CD4-positive, alpha-beta T cell treated with Interleukin-4 for 1 hour (primary cell): ENCODE results near the gene TNPO3.
"Not testable (repeated sequence)": the region's sequence is repeated elsewhere in the genome, so short reads cannot be mapped to it uniquely, and the experiment has no call there.

Experiments used
- DNase-seq, 2 donors: peaks; one replicate each; pipeline ENCODE4 v3.0.0-alpha.2; 2020 to 2022

The TNPO3 gene

DNA sequence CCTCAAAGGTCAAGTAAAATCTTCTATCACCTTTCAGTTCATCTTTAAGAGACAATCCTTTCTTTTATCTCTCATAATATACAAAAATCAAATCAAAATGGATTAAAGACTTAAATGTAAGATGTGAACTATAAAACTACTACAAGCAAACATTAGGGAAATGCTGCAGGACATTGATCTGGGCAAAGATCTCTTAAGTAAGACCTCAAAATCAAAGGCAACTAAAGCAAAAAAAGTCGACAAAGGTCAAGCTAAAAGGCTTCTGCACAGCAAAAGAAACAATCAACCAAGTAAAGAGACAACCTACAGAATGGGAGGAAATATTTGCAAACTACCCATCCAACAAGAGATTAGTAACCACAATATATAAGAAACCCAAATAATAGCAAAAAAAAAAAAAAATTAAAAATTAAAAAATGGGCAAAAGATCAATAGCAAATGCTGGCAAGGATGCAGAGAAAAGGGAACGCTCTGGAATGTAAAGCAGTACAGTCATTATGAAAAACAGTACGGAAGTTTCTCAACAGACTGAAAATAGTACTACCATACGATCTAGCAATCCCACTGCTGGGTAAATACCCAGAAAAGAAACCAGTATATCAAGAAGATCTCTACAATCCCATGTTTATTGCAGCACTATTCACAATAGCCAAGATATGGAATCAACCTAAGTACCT, 41.7 kb downstream of the TNPO3 start:
- no peak for DNase-seq

DNA sequence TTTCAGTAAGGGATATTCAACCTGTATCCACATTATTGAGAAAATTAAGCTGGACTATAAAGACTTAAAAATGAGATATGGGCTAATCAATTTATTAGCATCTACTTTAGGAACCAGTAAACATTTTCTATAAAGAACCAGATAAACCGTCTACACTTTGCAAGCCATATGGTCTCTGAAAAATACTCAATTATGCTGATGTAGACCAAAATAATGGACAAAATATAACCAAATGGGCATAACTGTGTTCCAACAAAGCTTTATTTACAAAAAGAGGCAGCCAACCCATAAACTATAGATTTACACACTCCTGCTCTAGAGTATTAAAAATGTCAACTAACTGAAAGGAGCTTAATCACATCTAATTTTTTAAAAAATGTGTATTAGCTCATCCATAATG, 42.3 kb downstream of the TNPO3 start:
- DNase-seq = no peak

DNA sequence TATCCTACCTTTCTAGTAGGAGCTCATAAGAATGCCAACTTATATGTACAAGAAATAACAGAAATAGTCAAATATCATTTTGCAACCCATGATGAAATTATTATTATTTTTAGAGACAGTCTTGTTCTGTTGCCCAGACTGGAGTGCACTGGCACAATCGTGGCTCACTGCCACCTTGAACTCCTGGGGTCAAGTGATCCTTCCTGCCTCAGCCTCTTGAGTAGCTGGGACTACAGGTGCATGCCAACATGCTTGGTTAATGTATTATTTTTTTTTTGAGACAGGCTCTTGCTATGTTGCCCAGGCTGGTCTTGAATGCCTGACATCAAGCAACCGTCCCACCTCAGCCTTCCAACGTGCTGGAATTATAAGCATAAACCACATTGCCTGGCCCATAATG, 44.8 kb downstream of the TNPO3 start:
- no peak for DNase-seq

DNA sequence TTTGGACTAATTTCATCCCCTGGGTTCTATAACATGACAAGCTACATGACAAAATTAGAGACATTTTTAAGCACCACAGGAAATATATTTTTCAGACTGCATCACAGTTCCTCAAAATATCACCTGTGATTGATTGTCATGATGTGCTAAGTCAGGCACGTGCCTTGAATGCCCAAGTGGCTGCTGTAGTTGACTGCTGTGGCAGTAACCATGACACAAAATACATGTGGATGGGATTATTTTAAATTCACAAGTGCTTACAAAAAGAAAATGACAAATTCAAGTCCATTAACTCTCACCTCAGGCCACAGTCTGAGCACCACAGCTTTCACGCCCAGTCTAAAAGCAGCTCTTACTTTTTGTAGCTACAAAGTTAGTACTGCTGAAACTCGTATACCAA, 45.5 kb downstream of the TNPO3 start:
- DNase-seq = peak in 1 of 2 donors; percentile 34

DNA sequence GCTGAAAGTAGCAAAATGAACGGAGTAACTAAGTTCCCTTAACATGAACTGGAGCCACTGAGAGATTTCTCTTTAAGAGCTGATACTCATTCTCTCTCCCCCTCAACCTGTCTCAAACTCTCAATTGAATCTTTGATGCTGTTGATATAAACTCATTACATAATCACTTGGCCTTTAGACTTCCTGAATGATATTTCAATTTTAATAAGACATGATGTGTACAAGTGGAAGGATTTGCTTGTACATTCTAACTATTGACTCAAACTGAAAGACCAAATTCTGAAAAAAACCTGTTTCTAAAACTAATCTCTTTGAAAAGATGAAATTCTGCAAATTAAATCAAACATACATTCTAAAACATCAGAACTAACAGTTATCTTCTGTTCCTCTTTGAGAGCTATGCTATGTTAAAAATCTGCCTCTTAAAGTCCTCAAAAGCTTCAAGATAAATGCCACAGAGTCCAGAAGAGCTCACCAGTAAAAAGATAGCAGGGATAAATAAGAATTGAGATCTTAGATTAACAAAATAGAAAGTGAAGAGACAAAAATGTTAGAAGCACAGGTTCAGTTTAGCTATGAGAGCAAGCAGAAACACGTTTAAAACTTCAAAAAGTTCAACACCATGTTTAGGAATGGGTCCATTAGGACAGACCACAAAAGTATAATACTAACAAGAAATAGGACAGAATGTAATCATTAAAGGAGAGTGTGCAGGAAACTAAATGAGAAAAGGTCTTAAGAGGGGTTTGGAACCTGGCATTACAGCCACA, 46.1 kb downstream of the TNPO3 start:
- no peak for DNase-seq

DNA sequence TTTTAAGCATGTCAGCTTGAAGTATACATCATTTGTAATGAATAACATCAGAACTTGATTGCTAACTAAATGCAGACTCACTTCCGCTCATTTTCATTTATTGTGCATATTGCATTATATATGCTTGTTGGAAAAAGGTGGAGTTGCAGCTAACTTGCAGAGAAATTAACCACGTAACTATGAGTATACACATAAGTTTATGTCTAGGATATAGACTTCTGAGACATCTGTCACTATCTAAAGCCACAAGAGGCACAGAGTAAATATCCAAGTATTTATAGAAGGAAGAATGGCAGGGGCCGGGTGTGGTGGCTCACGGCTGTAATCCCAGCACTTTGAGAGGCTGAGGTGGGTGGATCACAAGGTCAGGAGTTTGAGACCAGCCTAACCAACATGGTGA, 47.3 kb downstream of the TNPO3 start:
- no peak for DNase-seq

DNA sequence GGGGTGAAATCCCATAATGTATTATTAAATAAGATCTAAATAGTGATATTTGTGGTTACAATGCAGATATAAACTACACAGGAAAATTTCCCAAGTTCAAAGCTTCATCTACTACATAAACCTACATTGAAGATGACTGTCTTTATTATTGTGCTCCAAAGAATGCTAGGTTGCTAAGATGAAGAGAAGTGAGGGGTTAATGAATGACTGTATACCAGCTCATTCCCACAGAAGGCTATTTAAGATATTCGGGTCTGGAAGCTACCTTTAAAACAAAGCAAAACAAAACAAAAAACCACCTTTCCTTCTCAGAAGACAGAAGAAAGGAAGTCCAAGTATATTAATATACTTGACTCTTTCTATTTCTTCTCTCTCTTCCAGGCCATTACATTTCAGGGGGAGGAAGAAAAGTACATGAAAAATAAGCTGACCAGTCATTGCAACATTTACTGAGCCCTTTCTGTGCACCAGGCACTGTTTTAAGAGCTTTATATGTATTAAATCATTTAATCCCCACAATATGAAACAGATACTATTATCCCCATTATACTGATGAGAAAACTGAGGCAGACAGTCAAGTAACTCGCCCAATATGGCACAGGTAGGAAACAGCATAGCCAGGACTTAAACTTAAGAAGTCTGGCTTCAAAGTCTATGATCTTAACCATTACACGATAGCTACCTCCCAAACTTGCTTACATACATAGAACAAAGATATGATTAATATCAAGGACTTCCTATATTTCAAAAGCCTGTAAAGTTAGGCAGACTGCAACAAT, 48.1 kb downstream of the TNPO3 start:
- no peak for DNase-seq

DNA sequence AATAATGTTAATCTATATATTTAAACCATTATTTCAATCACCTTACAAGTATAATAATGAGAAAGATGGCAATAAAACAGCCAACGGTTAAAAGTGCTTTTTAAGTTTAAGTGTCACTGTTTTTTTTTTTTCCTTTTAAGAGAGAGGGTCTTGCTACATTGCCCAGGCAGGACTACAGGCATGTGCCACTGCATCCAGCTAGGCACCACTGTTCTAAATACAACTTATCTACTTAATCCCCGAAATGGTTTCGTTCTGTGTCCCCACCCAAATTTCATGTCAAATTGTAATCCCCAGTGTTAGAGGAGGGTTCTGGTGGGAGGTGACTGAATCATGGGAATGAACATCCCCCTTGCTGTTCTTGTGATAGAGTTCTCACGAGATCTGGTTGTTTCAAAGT, 49.7 kb downstream of the TNPO3 start:
- no peak for DNase-seq

DNA sequence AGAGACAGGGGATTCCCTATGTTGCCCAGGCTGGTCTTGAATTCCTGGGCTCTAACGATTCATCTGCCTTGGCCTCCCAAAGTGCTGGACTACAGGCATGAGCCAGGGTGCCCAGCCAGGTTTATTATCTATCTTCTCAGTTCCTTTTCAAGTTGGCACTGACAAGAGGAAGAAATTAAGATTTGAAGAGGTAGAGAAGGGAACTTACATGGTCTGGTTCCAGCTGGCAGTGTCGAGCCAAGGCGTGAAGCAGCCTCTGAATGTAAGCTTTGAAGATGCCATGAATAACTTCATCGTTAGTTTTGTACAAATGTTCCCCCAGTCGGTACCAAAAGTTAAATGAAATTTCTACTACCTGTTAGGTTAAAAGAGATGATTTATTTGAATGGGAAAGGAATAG, 57.7 kb downstream of the TNPO3 start:
- no peak for DNase-seq

DNA sequence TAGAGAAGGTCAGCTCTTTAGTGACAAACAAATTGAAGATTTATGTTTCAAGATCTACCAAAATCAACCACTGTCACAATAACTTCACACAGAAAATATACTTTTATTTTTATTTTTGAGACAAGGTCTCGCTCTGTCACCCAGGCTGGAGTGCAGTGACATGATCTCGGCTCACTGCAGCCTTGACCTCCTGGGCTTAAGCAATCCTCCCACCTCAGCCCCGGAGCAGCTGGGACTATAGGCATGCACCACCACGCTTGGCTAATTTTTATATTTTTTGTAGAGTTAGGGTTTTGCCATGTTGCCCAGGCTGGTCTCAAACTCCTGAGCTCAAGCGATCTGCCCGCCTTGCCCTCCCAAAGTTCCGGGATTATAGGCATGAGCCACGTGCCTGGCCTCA, 60.4 kb downstream of the TNPO3 start:
- not testable (repeated sequence) for DNase-seq

DNA sequence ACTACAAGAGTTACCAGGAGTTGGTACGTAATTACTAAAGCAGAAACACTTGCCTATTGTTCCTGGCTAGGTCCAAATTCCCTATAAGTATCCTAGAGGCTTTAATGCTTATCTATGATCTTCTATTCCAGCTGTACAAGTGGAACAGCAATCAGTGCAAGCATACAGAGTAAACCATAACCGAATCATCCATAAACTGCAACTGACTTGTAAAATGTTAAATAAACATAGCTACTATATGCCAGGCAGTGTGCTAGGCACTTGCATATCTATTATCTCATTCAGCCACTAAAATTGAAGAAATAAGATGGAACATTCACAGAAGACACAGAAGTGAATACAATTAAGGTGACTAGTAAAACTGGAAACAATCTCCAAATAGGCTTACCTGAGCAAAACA, 61.5 kb downstream of the TNPO3 start:
- no peak for DNase-seq

DNA sequence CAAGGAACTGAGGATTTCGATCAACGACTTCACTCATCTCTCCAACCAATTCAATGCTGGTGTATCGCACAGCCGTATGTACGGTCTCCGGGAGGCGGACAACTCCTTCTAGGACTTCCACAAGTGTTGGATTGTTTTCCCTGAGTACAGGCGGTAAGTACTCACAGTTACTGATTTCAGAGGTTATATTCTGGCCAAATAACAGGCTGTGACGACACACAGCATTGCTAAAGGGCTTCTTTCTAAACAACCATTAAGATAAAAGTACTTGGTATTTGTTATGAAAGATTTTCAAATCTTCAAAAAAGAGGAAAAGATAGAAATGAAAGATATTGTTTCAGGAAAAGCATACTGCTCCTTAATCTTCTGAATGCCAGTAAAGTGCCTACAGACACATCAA, 65.0 kb downstream of the TNPO3 start:
- DNase-seq = no peak

DNA sequence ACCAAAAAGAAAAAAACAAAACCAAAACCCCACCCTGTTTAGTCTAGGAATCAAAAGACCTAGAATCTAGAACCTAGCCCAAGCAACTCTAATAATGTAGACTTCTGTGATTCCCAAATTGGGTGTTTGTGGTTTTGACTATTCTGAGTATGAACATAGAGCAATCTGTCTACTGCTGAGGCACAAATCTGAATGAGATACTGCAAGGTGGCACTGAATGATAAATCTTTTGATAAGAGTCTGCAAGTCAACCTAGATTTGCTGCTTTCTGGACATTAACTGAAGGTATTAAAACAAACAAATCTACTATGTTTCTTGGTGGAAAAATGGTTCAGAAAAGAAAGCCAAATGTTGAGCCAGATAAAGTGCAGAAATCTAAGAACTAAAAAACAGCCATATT, 66.5 kb downstream of the TNPO3 start:
- no peak for DNase-seq

DNA sequence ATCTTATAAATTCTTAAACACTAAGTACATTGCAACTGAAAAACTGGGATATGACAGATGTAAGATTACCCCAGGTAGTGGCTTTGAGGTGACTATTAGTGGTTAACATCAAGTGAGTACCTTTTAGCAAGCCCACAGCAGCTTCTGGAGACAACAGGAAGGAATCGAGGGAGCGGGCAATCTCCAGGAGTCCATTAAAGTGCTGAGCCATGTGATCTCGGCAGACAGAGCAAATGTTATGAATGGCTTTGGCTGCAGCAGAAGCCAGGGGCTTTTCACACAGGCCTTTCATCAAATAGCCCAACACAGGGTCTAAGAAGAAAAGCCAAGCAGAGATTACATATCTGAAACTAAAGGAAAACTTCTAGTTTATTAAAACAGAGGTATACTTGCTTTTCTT, 68.3 kb downstream of the TNPO3 start:
- no peak for DNase-seq

DNA sequence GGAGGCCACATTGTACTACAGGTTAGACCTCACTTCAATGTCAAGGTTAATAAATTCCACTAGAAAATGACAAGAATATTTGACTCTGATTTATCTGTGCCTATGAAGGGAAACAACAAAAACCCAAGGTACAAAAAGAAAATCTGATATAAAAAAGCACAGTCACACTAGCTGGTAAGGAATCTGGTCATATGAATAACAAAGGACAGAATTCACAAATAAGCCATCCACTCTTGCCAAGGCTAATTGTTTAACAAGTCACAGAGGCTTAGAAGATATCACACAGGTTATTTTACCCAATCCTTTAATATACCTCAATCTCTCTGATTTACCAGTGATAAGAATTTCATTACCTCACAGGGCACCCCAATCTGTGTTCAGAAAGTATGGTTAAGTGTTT, 69.3 kb downstream of the TNPO3 start:
- DNase-seq = no peak

DNA sequence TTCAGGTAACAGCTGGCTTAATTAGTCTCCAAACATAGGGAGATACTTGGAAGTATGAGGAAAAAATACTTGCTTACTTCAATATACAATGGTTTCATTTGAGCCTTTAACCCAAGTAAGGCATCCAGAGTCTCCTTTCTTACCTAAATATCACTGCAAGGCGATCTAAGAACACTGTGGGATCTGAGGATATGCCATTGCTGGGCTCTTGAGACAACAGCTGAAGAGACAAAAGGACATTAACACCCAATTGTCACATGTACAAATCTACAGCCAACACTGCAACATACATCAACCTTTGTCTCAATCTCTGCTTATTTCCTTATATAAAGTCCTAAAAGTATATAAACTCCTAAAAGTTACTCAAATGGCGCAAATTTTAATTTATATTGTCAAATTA, 72.8 kb downstream of the TNPO3 start:
- DNase-seq = no peak

DNA sequence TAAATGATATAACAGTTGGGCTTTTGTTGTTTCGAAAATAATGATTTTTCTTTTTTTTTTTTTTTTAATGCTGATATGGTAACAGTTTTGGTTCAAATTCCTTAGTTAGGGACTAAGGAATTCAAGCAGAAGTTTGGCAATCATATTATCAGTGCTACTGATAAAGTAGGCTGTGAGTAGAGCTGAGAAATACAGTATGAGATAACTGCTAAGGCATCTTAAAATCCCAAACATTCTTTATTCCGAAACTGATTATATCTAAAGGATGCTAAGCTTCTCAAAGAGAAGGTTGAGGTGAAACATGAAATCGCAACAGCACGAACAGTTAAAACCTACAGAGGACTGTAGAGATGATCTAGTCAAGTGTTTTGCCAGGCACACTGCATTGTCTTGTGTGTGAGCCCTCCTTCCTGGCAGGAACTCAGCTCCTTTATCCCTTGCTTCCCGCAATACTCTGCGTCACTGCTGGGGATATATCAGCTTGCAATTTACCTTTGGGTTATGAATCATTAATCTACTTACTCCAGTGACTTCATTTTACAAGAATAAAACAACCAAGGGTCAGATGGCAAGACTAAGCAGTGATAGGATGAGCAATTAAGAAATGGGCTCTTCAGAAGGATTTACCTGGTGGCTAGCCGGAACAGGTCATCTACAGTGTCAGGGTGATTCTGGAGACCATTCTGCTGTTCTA, 80.5 kb downstream of the TNPO3 start:
- DNase-seq = no peak

DNA sequence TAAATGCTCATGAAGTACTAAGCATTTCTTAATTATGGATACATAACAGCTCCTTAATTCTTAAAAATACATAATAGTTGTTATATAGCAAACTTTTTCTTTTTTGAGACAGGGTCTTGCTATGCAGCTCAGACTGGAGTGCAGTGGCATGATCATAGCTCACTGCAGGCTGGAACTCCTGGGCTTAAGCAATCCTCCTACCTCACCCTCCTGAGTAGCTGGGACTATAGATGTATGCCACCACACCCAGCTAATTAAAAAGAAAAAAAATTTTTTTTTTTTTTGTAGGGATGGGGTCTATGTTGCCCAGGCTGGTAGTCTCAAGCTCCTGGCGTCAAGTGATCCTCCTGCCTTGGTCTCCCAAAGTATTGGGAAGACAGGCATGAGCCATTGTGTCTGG, 86.3 kb downstream of the TNPO3 start:
- DNase-seq = no peak

DNA sequence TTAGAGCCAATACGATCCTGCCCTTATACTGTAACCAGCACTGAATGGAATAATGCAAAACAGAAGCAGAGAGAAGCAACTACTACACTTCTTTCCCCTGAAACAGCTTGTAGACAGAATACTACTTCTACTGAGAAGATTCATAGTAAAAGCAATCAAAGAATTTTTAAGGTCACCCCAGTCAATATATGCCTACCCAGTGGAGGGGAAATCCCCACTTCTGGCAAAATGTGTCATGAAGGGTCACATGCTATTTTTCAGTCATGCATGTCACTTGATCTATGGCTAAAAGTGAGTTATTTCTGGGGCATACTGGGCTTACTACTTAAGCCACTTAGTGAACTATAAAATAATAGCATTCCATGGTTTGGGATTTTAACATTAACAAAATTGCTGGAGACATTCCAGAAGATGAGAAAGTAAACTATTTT, 91.6 kb downstream of the TNPO3 start:
- DNase-seq = peak; percentile 7 to 30

DNA sequence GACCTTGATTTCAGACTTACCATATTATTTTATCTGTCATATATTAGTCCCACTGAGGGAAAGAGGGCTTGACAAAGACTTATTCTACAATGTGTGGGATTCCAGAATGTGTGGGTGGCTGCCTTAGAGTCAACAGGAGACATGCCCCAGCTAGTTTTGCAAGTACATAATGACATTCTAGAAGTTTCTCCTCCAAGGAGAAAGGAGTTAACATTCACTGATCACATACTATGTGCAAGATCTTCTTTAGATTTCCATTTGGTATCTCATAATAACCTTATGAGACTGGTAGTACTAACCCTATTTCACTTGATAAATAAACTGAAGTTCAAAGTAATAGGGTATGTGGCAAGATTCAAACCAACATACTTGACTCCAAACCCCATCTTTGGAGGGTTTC, 92.0 kb downstream of the TNPO3 start:
- no peak for DNase-seq

DNA sequence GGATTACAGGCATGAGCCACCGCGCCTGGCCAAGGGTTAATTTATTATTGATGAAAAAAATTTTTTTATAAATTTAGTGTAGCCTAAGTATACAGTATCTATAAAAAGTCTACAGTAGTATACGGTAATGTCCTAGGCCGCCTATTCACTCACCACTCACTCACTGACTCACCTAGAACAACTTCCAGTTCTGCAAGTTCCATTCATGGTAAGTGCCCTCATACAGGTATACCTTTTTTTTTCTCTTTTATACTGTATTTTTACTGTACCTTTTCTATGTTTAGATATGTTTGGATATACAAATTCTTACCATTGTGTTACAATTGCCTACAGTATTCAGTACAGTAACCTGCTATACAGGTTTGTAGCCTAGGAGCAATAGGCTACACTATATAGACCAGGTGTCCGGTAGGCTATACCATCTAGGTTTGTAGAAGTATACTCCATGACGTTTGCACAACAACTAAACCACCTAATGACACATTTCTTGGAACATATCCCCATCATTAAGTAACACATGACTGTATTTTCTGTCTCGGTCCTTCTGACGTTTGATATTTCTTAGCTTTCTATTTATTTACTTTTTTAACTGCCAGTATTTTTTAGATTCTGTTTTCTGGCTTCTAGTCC, 93.8 kb downstream of the TNPO3 start:
- DNase-seq = no peak

DNA sequence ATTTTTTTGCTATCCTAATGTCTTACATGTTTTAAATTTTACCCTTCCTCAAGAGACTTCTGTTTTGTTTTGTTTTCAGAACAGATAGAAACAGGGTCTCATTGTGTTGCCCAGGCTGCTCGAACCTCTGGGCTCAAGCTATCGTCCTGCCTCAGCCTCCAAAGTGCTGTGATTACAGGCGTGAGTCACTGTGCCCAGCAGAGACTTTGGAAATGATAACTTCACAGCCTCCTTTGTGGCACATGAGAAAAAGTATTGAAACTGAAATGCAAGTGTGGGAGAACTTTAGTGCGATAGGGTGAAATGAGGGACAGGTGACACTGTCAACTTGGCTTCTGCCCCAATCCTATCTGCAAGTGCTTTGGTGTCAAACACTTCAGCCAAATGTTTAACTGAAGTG, 95.6 kb downstream of the TNPO3 start:
- no peak for DNase-seq

DNA sequence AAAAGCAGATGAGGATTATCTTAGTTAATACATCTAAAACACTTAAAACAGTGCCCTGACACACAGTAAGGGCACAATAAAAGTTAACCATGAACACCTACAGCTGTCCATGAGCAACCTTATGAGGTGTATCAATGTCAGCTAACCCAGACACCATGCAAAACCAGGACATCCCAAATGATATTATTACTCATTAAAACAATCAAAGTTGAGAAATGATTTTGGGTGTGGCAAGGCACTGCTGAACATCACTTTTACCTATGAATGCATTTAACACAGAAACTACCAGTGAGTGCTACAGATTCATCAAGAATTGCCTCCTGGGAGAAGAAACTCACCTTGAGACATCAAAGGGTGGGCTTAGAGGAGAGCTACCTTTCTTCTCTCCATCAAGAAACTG, 98.9 kb downstream of the TNPO3 start:
- DNase-seq = no peak
